NCI-H748 (cell line): ENCODE results near the gene BCAS1.
A peak's percentile ranks its signal among the peaks of the same experiment; 100 is the strongest.

Source experiments
- DNase-seq: peaks from one replicate; lab custom pipeline; 2025; ENCODE audit not compliant: unreplicated experiment; lab: John Stamatoyannopoulos, UW

Gene BCAS1

DNA sequence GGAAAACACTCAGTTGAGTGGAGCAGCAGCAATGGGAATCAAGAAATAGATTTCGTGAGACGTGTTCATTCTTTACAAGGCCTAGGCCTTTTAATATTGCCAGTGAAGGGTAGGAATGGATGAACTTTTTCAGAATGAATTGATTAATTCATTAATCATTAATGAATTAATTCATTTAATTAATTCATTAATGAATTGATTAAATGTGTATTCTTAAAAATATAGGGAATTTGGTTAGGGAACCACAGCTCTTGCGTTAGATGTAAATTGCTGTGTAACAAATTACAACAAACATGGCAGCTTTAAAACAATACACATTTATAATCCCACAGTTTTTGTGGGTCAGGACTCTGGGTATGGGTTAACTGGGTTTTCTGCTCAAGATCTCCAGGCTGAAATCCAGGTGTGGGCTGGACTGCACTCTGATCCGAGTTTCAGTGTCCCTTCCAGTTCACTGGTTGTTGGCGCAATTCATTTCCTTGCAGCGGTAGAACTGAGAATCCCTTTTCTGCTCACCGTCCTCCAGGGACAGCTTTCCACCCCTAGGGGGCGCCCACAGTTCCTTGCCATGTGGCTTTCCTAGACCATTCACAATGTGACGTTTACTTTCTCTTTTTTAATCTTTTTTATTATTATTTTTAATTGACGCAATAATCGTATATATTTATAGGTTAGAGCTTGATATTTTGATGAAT is 32.8 kb upstream of the BCAS1 start:
- peak; percentile 20 for DNase-seq

- no peak for DNase-seq
Observed at GRCh38 chr20:54102543-54102942, 32.1 kb upstream of the BCAS1 start.

DNA sequence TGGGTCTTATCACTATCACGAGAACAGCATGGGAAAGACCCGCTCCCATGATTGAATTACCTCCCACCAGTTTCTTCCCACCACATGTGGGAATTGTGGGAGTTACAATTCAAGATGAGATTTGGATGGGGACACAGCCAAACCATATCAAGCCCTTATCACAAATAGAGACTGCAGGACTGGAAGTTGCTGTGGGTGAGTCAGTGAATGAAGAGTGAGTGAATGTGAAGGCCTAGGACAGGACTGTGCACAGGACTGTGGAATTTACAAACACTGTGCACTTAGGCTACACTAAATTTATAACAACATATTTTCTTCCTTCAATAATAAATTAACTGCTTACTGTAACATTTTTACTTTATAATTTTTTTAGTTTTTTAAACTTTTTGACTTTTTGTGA is 30.2 kb upstream of the BCAS1 start:
- no peak for DNase-seq

DNA sequence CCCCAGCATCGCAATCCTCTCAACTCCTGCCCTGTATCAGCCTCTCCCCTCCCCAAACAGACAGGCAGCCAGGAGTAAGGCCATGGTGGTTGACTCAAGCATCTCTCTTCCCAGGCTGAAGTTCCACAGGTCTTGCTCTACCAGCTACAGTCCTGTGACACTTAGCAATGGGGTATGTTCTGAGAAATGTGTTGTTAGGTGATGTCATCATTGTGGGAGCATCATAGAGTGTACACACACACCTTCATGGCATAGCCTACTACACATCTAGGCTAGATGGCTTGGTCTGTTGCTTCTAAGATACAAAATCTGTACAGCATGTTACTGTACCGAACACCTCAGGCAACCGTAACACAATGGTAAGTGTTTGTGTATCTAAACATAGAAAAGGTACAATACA is 29.5 kb upstream of the BCAS1 start:
- no peak for DNase-seq

GRCh38 chr20:54098047-54098446 is 27.7 kb upstream of the BCAS1 start:
- DNase-seq, result no peak

GRCh38 chr20:54097236-54097529 is 26.8 kb upstream of the BCAS1 start:
- no peak for DNase-seq

GRCh38 chr20:54095824-54096223 is 25.4 kb upstream of the BCAS1 start:
- no peak for DNase-seq

GRCh38 chr20:54094268-54094580 is 23.8 kb upstream of the BCAS1 start:
- no peak for DNase-seq

DNA sequence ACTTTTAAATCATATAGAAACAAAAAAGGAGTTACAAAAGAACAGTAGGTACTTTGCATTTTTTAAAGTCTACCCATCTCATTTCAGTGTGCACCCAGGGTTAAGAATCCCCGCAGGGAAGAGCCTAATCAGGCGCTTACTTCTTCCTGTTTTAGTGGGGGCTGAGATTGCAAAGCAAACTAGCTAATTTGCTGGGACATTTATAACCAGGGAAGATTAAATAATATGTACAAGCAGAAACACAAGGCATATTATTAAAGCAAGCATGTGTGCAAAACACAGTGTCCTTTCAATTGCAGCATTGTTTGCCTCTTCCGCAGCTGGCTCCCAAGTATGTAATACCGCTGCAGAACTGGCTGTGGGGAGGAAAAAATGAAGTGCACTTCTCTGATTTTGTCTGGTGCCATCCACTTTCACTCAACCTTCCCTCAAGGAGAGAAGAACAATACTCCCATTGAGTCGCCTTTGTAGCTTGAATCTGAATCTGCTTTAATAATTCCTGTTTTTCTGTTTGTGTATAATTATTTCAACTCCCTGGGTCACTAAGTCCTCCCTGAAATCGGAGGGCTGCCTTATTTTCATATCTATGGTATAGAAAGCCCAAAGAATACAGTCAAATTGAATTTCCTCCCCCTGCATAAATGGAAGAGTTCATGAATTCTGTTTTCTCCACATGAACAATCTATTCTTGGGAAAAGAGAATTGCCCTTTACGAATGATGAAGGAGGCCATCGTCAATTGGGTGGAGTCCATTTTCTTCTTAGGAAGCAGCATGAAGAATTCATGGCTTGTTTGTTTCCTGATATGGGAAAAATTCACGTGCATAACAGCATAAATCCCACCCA is 23.3 kb upstream of the BCAS1 start:
- no peak for DNase-seq

DNA sequence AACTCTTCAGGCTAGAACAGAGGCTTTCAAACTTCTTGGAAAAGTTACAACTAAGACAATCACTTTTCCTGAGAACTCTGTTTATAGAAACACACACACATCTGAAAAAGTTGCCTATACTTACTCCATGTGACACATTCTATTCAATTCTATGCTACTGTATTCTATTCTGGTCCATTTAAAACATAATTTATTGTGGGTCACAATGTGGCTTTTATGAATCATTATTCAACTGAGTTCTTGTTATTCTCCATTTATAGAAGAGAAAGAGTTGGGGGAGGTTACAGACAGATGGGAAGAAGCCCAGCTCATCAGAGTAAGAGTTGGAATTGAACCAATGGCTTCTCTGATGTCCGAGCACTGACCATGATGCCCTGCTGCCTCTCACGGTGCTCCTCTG is 21.6 kb upstream of the BCAS1 start:
- DNase-seq, result no peak

DNA sequence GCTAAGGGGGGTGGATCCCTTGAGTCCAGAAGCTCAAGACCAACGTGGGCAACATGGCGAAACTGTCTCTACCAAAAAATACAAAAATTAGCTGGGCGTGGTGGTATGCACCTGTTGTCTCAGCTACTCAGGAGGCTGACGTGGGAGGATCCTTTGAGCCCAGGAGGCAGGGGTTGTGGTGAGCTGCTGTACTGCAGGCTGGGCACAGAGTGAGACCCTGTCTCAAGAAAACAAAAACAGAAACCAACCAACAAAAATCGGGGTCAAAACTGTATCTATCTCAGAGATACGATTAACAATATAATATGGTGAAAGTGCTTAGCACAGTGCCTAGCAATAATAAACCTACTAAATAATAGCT is 20.7 kb upstream of the BCAS1 start:
- DNase-seq, result no peak

- DNase-seq, result no peak
Observed at GRCh38 chr20:54090230-54091119, 20.1 kb upstream of the BCAS1 start.

GRCh38 chr20:54088430-54088829 is 18.0 kb upstream of the BCAS1 start:
- no peak for DNase-seq

DNA sequence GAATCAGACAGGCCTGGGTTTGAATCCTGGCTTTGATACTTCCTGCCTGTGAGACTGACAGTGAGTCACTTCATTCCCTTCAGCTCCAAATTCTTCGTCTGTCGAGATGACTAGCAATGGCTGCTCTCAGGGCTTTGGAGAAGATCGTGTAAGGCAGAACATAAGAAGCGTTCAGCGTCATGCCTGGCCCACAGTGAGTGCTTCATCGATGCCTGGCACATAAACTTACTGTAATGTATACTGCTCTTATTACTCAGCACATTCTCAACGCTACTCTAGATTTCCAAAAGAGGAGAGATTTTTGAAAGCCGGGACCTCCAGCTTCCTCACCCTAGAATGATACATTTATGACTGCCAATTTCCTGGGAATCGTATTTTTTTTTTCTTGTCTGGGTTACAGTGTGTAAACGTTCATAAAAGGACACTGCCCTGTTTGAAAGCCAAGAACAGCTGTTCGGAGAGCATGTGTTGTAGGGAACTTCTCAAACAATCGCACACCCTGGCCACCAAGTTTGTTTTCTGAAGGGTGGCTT is 16.2 kb upstream of the BCAS1 start:
- DNase-seq, result no peak

DNA sequence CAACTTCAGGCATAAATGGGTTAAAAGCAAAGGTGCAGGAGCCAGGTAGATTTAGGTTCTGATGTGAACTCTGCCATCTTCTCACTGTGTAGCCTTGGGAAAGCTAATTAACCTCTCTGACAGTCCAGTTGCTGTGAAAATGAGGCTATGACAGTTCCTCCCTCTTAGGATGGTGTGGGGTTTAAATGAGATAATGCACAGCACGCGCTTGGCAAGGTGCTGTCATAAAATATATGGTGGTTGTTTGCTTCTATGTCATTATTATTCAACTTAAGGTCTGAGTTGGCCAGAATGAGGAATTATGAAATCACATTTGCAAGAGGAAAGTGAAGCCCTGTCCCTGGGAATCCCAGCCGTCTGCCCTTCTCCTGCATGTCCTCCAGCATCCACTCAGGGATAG is 15.5 kb upstream of the BCAS1 start:
- no peak for DNase-seq

DNA sequence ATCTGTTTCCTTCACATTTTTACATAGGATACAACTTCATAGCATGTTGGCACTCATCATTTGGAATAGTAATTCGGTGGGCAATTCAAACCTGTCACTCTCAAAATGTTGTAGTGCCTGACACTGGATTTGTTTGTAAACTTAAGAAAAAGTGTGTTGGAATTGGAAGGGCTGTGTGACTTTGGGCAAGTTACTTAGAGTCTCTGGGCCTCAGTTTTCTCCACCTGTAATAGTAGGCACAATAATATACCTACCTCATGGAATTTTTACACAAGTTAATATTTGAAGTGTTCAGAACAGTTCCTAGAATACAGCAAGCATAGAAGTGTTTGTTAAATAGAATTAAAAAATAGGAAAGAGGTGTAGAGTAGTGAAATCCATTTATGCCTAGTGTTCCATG is 15.0 kb upstream of the BCAS1 start:
- no peak for DNase-seq

DNA sequence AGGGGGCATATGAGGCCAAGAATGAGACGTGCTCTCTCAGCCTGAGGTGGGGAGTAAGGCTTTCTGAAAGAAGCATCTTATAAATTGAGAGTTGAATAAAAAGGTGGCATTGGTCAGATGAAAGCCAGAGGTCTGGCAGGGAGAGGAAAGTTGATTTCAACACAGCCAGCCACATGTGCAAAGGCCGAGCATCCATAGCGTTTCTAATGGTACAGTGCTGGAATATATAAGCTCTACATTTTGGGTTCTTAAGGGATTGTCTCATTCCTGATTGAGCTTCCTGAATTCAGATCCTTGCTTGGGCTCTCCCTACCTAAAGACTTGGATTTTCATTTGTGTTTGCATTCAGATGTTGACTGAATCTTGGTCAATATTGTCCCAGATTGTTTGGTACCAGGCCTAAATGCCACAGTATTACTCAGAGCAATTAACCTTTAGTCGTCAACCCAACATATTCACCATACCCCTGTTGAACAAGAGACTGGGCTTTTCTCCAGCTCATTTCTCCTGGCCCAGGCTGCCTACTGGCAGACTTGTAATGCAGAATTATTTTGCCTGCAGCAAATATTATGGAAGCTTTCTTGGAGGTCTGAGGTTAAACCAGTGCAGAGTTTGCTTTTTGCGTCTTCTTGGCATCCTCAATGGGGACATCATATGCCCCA is 14.5 kb upstream of the BCAS1 start:
- DNase-seq, result no peak

- no peak for DNase-seq
Observed at GRCh38 chr20:54084193-54084592, 13.8 kb upstream of the BCAS1 start.

DNA sequence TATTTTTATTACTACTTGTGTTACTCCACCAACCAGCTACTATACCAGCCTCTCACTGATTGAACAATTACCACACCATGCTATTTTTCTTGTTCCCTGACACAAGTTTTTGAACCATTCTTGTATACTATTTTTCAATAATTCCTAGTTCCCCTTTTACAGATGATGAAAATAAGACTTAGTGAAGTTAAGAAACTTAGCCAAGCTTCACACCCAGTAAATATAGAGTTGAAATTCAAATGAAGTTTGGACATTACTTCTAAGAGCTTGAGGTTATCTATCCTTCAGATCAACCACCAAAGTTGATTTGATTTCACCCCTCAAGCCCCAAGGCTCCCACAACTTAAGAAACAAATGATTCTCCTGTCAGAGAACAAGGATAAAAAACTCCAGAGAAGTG is 13.1 kb upstream of the BCAS1 start:
- no peak for DNase-seq

- DNase-seq, result no peak
Observed at GRCh38 chr20:54082100-54082499, 11.7 kb upstream of the BCAS1 start.

- no peak for DNase-seq
Observed at GRCh38 chr20:54079652-54080051, 9.3 kb upstream of the BCAS1 start.
